HUES64 (cell line): ENCODE results near the gene TTC19.
A peak's percentile ranks its signal among the peaks of the same experiment; 100 is the strongest.

Source experiments
- H3K27ac ChIP-seq: 2 replicates; pipeline ENCODE4 v1.7.0; 2013; ENCODE audit warnings: low read depth, low read length, inconsistent platforms
- H3K27me3 ChIP-seq: 2 replicates; pipeline ENCODE4 v1.6.1; 2013; ENCODE audit warnings: mild to moderate bottlenecking, low read length; ENCODE audit not compliant: insufficient read depth
- H3K36me3 ChIP-seq: 2 replicates; pipeline ENCODE4 v1.6.1; 2013; ENCODE audit warnings: mild to moderate bottlenecking, low read length; ENCODE audit not compliant: insufficient read depth
- H3K4me1 ChIP-seq: 2 replicates; pipeline ENCODE4 v1.6.1; 2013; ENCODE audit warnings: mild to moderate bottlenecking, low read length, moderate library complexity; ENCODE audit not compliant: insufficient read depth
- H3K4me3 ChIP-seq: 2 replicates; pipeline ENCODE4 v1.5.1; 2013; ENCODE audit warnings: mild to moderate bottlenecking, low read length, moderate library complexity
- H3K9ac ChIP-seq: 2 replicates; pipeline ENCODE4 v1.6.1; 2013; ENCODE audit warnings: mild to moderate bottlenecking, low read depth, low read length
- H3K9me3 ChIP-seq: 2 replicates; pipeline ENCODE4 v1.6.1; 2013; ENCODE audit warnings: low read depth, low read length; ENCODE audit not compliant: insufficient read depth
- WGBS: fragments of 150-250, 120-280 bp; methylation state at CpG from one replicate; pipeline ENCODE4 v1.1.7; 2013; ENCODE audit warnings: missing lambda C conversion rate; 5-methylcytosine and 5-hydroxymethylcytosine counted together

TTC19 gene

GRCh38 chr17:16003841-16004240 is 4.2 kb downstream of the TTC19 start:
- Histone ChIP-seq H3K27me3 (no peaks in the 10 kb centered on the region), H3K9me3 (peaks cover 6% of the 10 kb centered on the region), H3K36me3 (peaks cover 82% of the 10 kb centered on the region), H3K9ac (no peak overlapping the region), H3K4me3 (no peak overlapping the region), H3K4me1 (peaks cover 4% of the 10 kb centered on the region; the same call in 1 of the 2 replicates), H3K27ac (no peak overlapping the region)
- WGBS, result 91% methylated on average over 1 of the region's 1 CpG

- H3K9me3 ChIP-seq, result peaks cover 6% of the 10 kb centered on the region
- WGBS, result 91% methylated on average over 1 of the region's 1 CpG
- no peaks in the 10 kb centered on the region for H3K27me3 ChIP-seq
- peaks cover 95% of the 10 kb centered on the region for H3K36me3 ChIP-seq
- no peak overlapping the region for H3K27ac ChIP-seq
- H3K4me1 ChIP-seq, result peaks cover 3% of the 10 kb centered on the region; the same call in 1 of the 2 replicates
- no peak overlapping the region for H3K4me3 ChIP-seq
- H3K9ac ChIP-seq, result no peak overlapping the region
Measured at GRCh38 chr17:16005636-16006035, 6.0 kb downstream of the TTC19 start.

GRCh38 chr17:16007439-16007838 is 7.8 kb downstream of the TTC19 start:
- no peak overlapping the region for H3K27ac ChIP-seq
- 96% methylated on average over 3 of the region's 3 CpGs for WGBS

GRCh38 chr17:16013943-16014407 is 14.4 kb downstream of the TTC19 start:
- no peak overlapping the region for H3K4me3 ChIP-seq
- H3K36me3 ChIP-seq, result peaks cover 87% of the 10 kb centered on the region
- 72% methylated on average over 3 of the region's 3 CpGs for WGBS
- H3K9ac ChIP-seq, result no peak overlapping the region
- no peak overlapping the region for H3K27ac ChIP-seq
- no peaks in the 10 kb centered on the region for H3K9me3 ChIP-seq
- H3K4me1 ChIP-seq, result no peaks in the 10 kb centered on the region
- H3K27me3 ChIP-seq, result no peaks in the 10 kb centered on the region

More at GRCh38 chr17:16007439-16007838, 7.8 kb downstream of the TTC19 start:
- Histone ChIP-seq H3K36me3 (peaks cover 94% of the 10 kb centered on the region), H3K4me3 (no peak overlapping the region), H3K27me3 (no peaks in the 10 kb centered on the region), H3K4me1 (no peaks in the 10 kb centered on the region), H3K9me3 (no peaks in the 10 kb centered on the region), H3K9ac (no peak overlapping the region)

GRCh38 chr17:16019347-16019746 is 19.7 kb downstream of the TTC19 start:
- Histone ChIP-seq H3K4me3 (no peak overlapping the region), H3K9ac (no peak overlapping the region), H3K9me3 (no peaks in the 10 kb centered on the region), H3K27me3 (no peaks in the 10 kb centered on the region), H3K27ac (no peak overlapping the region), H3K36me3 (peaks cover 89% of the 10 kb centered on the region), H3K4me1 (no peaks in the 10 kb centered on the region)
- 93% methylated on average over 1 of the region's 1 CpG for WGBS

DNA sequence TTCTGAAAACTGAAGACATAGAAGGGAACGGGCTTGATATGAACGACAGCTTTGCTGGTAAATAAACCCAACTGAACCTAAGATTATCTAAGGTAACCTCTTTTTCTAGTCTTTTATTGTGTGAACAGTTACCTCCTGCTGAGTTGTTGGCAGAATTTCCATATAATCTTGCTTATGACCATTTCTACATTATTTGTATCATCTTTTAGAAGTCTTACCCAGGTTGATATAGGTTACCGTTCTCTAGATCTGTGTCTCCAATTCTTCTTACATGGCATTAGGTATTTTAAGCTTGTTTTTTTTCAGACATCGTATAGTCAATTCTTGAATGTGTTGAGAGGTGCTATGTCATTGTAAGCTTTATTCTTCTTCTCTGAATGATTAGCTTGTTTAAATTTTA is 24.3 kb downstream of the TTC19 start:
- Histone ChIP-seq H3K27ac (no peak overlapping the region), H3K4me3 (no peak overlapping the region), H3K36me3 (peaks cover 94% of the 10 kb centered on the region), H3K4me1 (peaks cover 11% of the 10 kb centered on the region; the same call in 1 of the 2 replicates), H3K9me3 (no peaks in the 10 kb centered on the region), H3K9ac (no peak overlapping the region), H3K27me3 (no peaks in the 10 kb centered on the region)
- WGBS, result 93% methylated on average over 4 of the region's 4 CpGs

GRCh38 chr17:16025202-16025601 is 25.6 kb downstream of the TTC19 start:
- peaks cover 11% of the 10 kb centered on the region; the same call in 1 of the 2 replicates for H3K4me1 ChIP-seq
- no peaks in the 10 kb centered on the region for H3K9me3 ChIP-seq
- H3K27ac ChIP-seq, result no peak overlapping the region
- no peak overlapping the region for H3K4me3 ChIP-seq
- no CpG with 5 or more reads among the region's 1 CpG for WGBS
- no peak overlapping the region for H3K9ac ChIP-seq
- peaks cover 94% of the 10 kb centered on the region for H3K36me3 ChIP-seq
- no peaks in the 10 kb centered on the region for H3K27me3 ChIP-seq

DNA sequence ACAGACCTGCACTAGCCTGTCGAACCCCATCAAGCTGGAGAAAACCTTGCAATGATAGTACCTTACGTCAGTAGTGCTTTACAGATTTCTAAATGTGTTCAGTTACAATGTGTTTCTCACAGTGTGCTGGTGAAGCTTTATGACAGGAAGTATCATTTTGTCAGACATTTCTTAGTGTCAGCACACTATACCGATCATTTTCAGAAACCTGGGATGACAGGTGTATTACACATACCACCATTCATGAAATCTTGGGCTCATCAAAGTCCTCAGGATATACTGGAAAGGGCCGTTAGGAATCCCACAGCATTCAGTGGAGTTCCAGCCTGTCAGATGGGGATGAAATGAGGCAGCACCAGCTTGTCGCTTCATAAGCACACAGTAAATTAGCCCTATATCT is 27.3 kb downstream of the TTC19 start:
- Histone ChIP-seq H3K27ac (no peak overlapping the region), H3K4me3 (no peak overlapping the region), H3K4me1 (peaks cover 11% of the 10 kb centered on the region; the same call in 1 of the 2 replicates), H3K27me3 (no peaks in the 10 kb centered on the region), H3K9ac (no peak overlapping the region), H3K9me3 (no peaks in the 10 kb centered on the region), H3K36me3 (peaks cover 97% of the 10 kb centered on the region)
- 94% methylated on average over 5 of the region's 5 CpGs for WGBS

GRCh38 chr17:16027708-16028584 is 28.3 kb downstream of the TTC19 start:
- H3K36me3 ChIP-seq, result peaks cover 97% of the 10 kb centered on the region
- 94% methylated on average over 4 of the region's 5 CpGs for WGBS
- peaks cover 11% of the 10 kb centered on the region; the same call in 1 of the 2 replicates for H3K4me1 ChIP-seq
- H3K4me3 ChIP-seq, result no peak overlapping the region
- no peaks in the 10 kb centered on the region for H3K27me3 ChIP-seq
- peak overlapping the region; percentile 5 for H3K27ac ChIP-seq
- no peak overlapping the region for H3K9ac ChIP-seq
- no peaks in the 10 kb centered on the region for H3K9me3 ChIP-seq

DNA sequence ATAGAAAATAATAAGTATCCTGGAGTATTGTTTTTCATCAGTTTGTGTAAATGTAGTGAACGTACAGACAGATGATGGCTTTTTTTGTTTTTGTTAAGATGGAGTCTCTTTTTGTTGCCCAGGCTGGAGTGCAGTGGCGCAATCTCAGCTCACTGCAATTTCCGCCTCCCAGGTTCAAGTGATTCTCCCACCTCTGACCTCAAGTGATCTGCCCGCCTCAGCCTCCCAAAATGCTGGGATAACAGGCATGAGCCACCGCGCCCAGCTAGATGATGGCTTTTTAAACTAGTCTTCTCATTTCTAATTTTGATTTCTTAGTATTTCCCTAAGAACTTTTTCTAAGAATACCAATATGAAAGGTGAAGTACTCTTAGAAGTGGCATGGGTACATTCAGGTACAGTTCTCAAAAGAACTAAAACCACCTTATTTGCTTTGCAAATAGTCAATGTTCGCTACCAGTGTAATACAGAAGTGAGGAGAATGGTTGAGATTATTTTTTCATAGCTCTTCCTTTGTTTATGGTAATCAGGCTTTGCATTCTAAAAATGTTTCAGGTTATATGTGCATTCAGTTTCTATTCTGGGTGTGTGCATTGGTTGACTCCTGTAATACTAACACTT is 34.2 kb downstream of the TTC19 start:
- no peaks in the 10 kb centered on the region for H3K9me3 ChIP-seq
- H3K27me3 ChIP-seq, result no peaks in the 10 kb centered on the region
- no peak overlapping the region for H3K4me3 ChIP-seq
- peaks cover 97% of the 10 kb centered on the region for H3K36me3 ChIP-seq
- H3K9ac ChIP-seq, result no peak overlapping the region
- no peaks in the 10 kb centered on the region; the same call in none of the 2 replicates for H3K4me1 ChIP-seq
- WGBS, result 94% methylated on average over 7 of the region's 7 CpGs
- H3K27ac ChIP-seq, result no peak overlapping the region

- no peaks in the 10 kb centered on the region for H3K27me3 ChIP-seq
- no peak overlapping the region for H3K27ac ChIP-seq
- peaks cover 96% of the 10 kb centered on the region for H3K36me3 ChIP-seq
- no peaks in the 10 kb centered on the region; the same call in none of the 2 replicates for H3K4me1 ChIP-seq
- no peak overlapping the region for H3K4me3 ChIP-seq
- 94% methylated on average over 2 of the region's 2 CpGs for WGBS
- no peak overlapping the region for H3K9ac ChIP-seq
- no peaks in the 10 kb centered on the region for H3K9me3 ChIP-seq
Measured at GRCh38 chr17:16036261-16036660, 36.6 kb downstream of the TTC19 start.
